ENCODE data around the gene TC2N.

TC2N gene

GRCh38 chr14:91890291-91890749, 23.0 kb upstream of the TC2N start:
- TF ChIP-seq EZH2 (IDR thresholded peaks at IDR 0.05; ENCODE audit: borderline replicate concordance, low read depth, low read length, severe bottlenecking) (no peak), CTCF (IDR thresholded peaks at IDR 0.05; ENCODE audit: borderline replicate concordance, extremely low read depth, low read length, poor library complexity, severe bottlenecking) (no peak)
- Histone ChIP-seq H3K4me1 (ENCODE audit: insufficient read depth, low read length) (peaks cover 20% of the 10 kb centered on the region), H3K27me3 (ENCODE audit: insufficient read depth, low read length, poor library complexity) (no peaks in the 10 kb centered on the region), H3K4me2 (ENCODE audit: insufficient read depth, low read length) (no peak overlapping the region), H3K36me3 (ENCODE audit: insufficient read depth, low read length) (no peaks in the 10 kb centered on the region), H3K4me3 (ENCODE audit: low read depth in 1 of 2, low read length in 2 of 2) (no peak overlapping the region), H3K9ac (ENCODE audit: low read depth, low read length) (no peak overlapping the region), H3K79me2 (ENCODE audit: insufficient read depth, low read length) (no peaks in the 10 kb centered on the region), H3K27ac (ENCODE audit: low read length) (peak overlapping the region; percentile 35), H2AFZ (ENCODE audit: low read depth, low read length) (no peak overlapping the region), H4K20me1 (ENCODE audit: insufficient read depth, low read length) (no peaks in the 10 kb centered on the region), H3K9me3 (ENCODE audit: insufficient read depth, low read length, severe bottlenecking) (no peaks in the 10 kb centered on the region)
- ATAC-seq (ENCODE audit: insufficient read depth, low read depth): peak; percentile 75
- peak; percentile 46 for DNase-seq

GRCh38 chr14:91889477-91890211, 22.3 kb upstream of the TC2N start:
- Histone ChIP-seq H3K4me3 (ENCODE audit: low read depth in 1 of 2, low read length in 2 of 2) (no peak overlapping the region), H3K9me3 (ENCODE audit: insufficient read depth, low read length, severe bottlenecking) (no peaks in the 10 kb centered on the region), H3K79me2 (ENCODE audit: insufficient read depth, low read length) (no peaks in the 10 kb centered on the region), H2AFZ (ENCODE audit: low read depth, low read length) (no peak overlapping the region), H3K27me3 (ENCODE audit: insufficient read depth, low read length, poor library complexity) (no peaks in the 10 kb centered on the region), H3K36me3 (ENCODE audit: insufficient read depth, low read length) (no peaks in the 10 kb centered on the region), H3K4me1 (ENCODE audit: insufficient read depth, low read length) (peaks cover 20% of the 10 kb centered on the region), H3K4me2 (ENCODE audit: insufficient read depth, low read length) (no peak overlapping the region), H4K20me1 (ENCODE audit: insufficient read depth, low read length) (no peaks in the 10 kb centered on the region), H3K27ac (ENCODE audit: low read length) (peak overlapping the region; percentile 35; the same call in 1 of the 2 replicates), H3K9ac (ENCODE audit: low read depth, low read length) (no peak overlapping the region)
- 0 out of 3 replicates have a peak, but pooled peaks have one; percentile 35 for ATAC-seq (ENCODE audit: insufficient read depth, low read depth)
- no peak for DNase-seq
- TF ChIP-seq EZH2 (IDR thresholded peaks at IDR 0.05; ENCODE audit: borderline replicate concordance, low read depth, low read length, severe bottlenecking) (no peak), CTCF (IDR thresholded peaks at IDR 0.05; ENCODE audit: borderline replicate concordance, extremely low read depth, low read length, poor library complexity, severe bottlenecking) (peak; percentile 22)

- H3K9me3 ChIP-seq (ENCODE audit: insufficient read depth, low read length, severe bottlenecking): no peaks in the 10 kb centered on the region
- H3K27me3 ChIP-seq (ENCODE audit: insufficient read depth, low read length, poor library complexity): no peaks in the 10 kb centered on the region
- H3K9ac ChIP-seq (ENCODE audit: low read depth, low read length): no peak overlapping the region
- H3K4me2 ChIP-seq (ENCODE audit: insufficient read depth, low read length): no peak overlapping the region
- no peak for DNase-seq
- H3K4me1 ChIP-seq (ENCODE audit: insufficient read depth, low read length): peaks cover 20% of the 10 kb centered on the region
- H3K4me3 ChIP-seq (ENCODE audit: low read depth in 1 of 2, low read length in 2 of 2): no peak overlapping the region
- H3K27ac ChIP-seq (ENCODE audit: low read length): peak overlapping the region; percentile 35; the same call in 1 of the 2 replicates
- H3K36me3 ChIP-seq (ENCODE audit: insufficient read depth, low read length): no peaks in the 10 kb centered on the region
- TF ChIP-seq CTCF (IDR thresholded peaks at IDR 0.05; ENCODE audit: borderline replicate concordance, extremely low read depth, low read length, poor library complexity, severe bottlenecking) (no peak), EZH2 (IDR thresholded peaks at IDR 0.05; ENCODE audit: borderline replicate concordance, low read depth, low read length, severe bottlenecking) (no peak)
- H3K79me2 ChIP-seq (ENCODE audit: insufficient read depth, low read length): no peaks in the 10 kb centered on the region
- no peak for ATAC-seq (ENCODE audit: insufficient read depth, low read depth)
- H4K20me1 ChIP-seq (ENCODE audit: insufficient read depth, low read length): no peaks in the 10 kb centered on the region
- no peak overlapping the region for H2AFZ ChIP-seq (ENCODE audit: low read depth, low read length)
Measured at GRCh38 chr14:91888641-91889476, 21.5 kb upstream of the TC2N start.

Data from DND-41 (cell line).